D721Med (cell line): ENCODE results near the gene TFR2.
A peak's percentile ranks its signal among the peaks of the same experiment; 100 is the strongest.

Source experiments
- DNase-seq: peaks from one replicate; pipeline ENCODE4 v3.0.0; 2011; ENCODE audit warnings: low spot score; ENCODE audit not compliant: insufficient read length
- FAIRE-seq: peaks from 2 replicates; lab custom pipeline; 2011; peaks lifted over from hg19 to GRCh38; lab: Jason Lieb, UNC
- CTCF ChIP-seq: IDR thresholded peaks from 2 replicates; pipeline ENCODE4 v1.5.1; 2012; ENCODE audit warnings: mild to moderate bottlenecking, control low read depth; ENCODE audit not compliant: insufficient read depth; ENCODE audit errors: missing control alignments

The TFR2 gene

GRCh38 chr7:100598425-100598824, 42.9 kb downstream of the TFR2 start:
- TF ChIP-seq CTCF, result no peak
- FAIRE-seq, result no peak
- DNase-seq, result no peak

- no peak for FAIRE-seq
Observed at GRCh38 chr7:100595188-100595587, 46.2 kb downstream of the TFR2 start.

GRCh38 chr7:100591596-100591995, 49.8 kb downstream of the TFR2 start:
- FAIRE-seq (no peak), DNase-seq (no peak)
- TF ChIP-seq CTCF, result no peak

More at GRCh38 chr7:100595188-100595587, 46.2 kb downstream of the TFR2 start:
- TF ChIP-seq CTCF, result no peak
- no peak for DNase-seq

- FAIRE-seq, result no peak
- no peak for TF ChIP-seq CTCF
- DNase-seq, result no peak
Observed at GRCh38 chr7:100590077-100590737, 51.1 kb downstream of the TFR2 start.

GRCh38 chr7:100589341-100589947, 51.9 kb downstream of the TFR2 start:
- no peak for FAIRE-seq
- no peak for TF ChIP-seq CTCF
- no peak for DNase-seq

- TF ChIP-seq CTCF, result peak; percentile 26
- DNase-seq, result no peak
- FAIRE-seq, result no peak
Observed at GRCh38 chr7:100588438-100588837, 52.9 kb downstream of the TFR2 start.
